Activated CD4-positive, CD25-positive, alpha-beta regulatory T cell treated with anti-CD3 and anti-CD28 coated beads, Interleukin-2, amount 50 U/mL, for 72 hours (primary cell): ENCODE data around the gene TPSB2.

Experiments used
- DNase-seq: peaks from one replicate; pipeline ENCODE4 v3.0.0; 2021

The TPSB2 gene

DNA sequence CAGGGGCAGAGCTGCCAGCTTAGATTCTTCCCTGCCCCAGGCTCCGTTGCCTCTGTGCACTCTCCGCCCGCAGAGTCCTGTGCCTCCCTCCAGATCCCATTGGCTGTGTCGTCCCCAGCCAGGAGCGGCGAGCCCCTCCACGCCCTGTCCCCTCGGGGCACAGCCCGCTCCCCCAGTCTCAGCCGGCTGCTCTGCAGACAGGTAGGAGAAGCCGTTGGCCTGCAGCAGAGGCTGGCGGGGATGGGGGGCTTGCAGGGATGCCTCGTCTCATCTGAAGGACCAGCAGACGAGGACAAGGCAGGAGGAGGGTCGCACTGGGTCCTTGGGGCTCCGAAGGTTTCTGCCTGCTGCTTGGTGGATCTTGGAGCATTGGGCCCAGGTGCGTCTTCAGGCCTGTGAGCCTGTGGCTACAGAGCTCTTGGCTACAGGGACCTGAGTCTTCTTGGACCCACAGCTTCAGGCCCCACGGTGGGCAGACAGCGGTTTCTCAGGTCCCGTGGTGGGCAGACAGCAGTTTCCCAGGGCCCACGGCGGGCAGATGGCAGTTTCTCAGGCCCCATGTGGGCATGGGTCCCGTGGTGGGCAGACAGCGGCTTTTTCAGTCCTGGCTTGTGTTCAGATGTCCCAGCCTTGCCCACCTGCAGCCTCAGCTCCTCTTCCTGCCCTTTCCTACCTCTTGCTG is 10.9 kb downstream of the TPSB2 start:
- DNase-seq, result no peak

DNA sequence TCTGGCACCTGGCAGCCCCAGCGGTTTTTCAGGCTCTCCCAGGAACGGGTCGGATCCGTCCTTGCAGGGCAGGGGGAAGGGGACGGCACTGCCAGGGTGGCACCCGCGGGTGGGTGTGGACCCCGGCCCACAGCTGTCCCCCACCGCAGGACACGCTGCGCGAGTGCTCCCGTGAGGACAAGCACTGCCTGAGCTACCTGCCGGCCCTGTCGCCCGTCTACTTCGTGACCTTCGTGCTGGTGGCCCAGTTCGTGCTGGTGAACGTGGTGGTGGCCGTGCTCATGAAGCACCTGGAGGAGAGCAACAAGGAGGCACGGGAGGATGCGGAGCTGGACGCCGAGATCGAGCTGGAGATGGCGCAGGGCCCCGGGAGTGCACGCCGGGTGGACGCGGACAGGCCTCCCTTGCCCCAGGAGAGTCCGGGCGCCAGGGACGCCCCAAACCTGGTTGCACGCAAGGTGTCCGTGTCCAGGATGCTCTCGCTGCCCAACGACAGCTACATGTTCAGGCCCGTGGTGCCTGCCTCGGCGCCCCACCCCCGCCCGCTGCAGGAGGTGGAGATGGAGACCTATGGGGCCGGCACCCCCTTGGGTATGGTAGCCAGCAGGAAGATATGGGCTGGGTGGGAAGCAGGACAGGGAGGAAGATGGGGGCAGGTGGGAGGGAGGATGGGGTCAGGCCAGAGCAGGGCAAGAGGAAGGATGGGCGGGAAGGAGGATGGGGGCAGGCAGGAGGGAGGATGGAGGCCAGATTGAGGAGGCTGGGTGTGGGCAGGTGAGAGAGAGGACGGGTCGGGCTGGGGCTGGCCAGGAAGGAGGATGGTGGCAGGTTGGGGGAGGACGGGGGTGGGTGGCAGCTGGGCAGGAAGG is 11.7 kb downstream of the TPSB2 start:
- no peak for DNase-seq

- DNase-seq, result no peak
These were observed 12.5 kb downstream of the TPSB2 start for GRCh38 chr16:1217526-1217925.

GRCh38 chr16:1216681-1217400 is 13.1 kb downstream of the TPSB2 start:
- DNase-seq, result no peak

DNA sequence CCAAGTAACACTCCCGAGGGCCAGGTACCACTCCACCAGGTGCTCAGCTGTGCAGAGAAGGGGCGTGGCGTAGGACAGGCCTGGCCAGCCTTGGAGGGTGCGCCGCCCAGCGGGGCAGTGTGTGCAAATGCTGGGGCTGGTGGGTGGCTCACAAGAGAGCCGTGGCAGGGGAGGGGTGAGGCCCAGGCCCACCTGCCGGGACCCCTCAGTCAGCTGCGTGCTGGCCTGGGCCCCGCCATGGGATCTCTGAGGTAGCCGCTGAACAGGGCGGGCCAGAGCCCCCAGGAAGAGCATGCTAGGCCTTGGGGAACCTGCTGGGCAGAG is 13.7 kb downstream of the TPSB2 start:
- no peak for DNase-seq

DNA sequence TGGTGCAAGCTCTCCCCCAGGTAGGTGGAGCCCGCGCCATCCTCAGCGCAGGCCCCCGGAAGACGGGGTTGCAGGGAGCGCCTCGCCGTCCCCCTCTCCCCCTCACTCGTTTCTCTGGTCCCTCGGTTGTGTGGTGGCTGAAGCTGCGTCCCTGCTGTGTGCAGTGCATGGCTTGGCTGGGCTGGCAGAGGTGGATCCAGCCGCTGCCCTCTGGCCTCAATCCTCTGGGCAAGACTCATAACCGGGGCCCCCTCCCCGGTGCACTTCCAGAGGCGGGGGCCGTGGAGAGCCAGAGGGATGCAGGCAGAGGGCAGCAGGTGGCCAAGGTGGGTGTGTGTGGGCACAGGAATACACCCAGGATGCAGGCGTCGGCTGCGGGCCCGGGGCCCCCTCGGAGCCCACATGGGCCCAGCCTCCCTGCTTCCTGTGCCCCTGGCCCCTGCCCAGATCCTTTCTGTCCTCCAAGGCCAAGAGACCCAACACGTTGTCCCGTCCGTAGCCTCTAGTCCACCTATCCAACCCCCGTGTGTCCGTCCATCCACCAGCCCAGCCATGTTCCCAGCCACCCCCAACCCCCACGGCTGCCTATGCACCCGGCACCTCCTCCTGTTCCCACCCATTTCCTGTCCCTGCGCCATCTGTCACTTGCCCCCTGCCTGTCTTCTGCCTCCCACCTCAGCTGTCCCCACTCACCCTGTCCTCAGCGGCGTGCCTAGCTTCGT is 14.2 kb downstream of the TPSB2 start:
- no peak for DNase-seq

DNA sequence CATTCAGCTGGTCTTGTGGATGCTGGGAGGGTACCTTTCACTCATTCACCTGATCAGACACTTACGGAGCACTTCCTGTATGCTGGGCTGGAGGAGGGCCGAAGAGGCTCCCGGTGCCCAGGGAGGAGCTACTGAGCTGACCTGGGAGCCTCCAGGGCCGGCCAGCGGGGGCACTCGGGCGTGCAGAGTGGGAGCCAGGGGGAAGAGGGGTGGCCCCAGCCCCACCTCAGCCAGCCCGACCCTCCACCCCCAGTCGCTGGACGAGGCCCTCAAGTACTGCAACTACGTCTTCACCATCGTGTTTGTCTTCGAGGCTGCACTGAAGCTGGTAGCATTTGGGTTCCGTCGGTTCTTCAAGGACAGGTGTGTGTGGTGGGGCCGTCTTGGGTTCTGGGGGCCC is 15.3 kb downstream of the TPSB2 start:
- DNase-seq, result no peak

GRCh38 chr16:1213796-1214372 is 16.1 kb downstream of the TPSB2 start:
- DNase-seq, result no peak

GRCh38 chr16:1213231-1213630 is 16.8 kb downstream of the TPSB2 start:
- DNase-seq, result no peak

- DNase-seq, result no peak
These were observed 17.3 kb downstream of the TPSB2 start for GRCh38 chr16:1212616-1213194.

DNA sequence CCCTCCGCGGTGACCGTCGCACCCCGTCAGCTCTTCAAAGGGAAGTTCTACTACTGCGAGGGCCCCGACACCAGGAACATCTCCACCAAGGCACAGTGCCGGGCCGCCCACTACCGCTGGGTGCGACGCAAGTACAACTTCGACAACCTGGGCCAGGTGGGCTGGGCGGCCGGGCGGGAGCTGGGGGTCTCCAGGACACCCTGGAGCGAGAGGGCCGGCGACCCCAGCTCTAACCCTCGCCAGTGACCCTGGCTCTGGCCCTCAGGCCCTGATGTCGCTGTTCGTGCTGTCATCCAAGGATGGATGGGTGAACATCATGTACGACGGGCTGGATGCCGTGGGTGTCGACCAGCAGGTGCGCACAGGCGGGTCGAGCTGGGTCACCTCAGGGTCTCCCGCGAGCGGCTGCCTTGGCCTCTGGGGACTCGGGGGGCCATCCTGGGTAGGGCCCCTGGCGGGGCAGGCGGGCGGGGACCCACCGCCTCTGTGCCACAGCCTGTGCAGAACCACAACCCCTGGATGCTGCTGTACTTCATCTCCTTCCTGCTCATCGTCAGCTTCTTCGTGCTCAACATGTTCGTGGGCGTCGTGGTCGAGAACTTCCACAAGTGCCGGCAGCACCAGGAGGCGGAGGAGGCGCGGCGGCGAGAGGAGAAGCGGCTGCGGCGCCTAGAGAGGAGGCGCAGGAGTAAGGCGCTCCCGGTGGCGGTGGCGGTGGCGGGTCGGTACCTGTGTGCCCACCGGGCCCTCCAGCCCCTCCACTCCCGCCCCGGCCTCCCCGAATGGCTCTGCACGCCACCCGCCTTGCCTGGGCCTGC is 18.3 kb downstream of the TPSB2 start:
- DNase-seq, result no peak

DNA sequence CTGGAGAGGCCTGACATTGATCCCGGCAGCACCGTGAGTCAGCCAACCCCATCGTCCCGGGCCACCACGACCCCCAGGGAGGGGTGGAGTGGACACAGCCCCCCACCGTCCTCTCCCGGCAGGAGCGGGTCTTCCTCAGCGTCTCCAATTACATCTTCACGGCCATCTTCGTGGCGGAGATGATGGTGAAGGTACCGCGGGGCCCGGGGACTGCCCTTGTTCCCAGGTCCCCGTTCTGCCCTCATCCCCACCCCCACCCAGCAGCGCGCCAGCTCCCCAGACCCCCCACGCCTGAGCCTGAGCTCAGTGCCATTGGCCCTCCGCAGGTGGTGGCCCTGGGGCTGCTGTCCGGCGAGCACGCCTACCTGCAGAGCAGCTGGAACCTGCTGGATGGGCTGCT is 19.5 kb downstream of the TPSB2 start:
- DNase-seq, result no peak

GRCh38 chr16:1209081-1209480 is 20.9 kb downstream of the TPSB2 start:
- no peak for DNase-seq

DNA sequence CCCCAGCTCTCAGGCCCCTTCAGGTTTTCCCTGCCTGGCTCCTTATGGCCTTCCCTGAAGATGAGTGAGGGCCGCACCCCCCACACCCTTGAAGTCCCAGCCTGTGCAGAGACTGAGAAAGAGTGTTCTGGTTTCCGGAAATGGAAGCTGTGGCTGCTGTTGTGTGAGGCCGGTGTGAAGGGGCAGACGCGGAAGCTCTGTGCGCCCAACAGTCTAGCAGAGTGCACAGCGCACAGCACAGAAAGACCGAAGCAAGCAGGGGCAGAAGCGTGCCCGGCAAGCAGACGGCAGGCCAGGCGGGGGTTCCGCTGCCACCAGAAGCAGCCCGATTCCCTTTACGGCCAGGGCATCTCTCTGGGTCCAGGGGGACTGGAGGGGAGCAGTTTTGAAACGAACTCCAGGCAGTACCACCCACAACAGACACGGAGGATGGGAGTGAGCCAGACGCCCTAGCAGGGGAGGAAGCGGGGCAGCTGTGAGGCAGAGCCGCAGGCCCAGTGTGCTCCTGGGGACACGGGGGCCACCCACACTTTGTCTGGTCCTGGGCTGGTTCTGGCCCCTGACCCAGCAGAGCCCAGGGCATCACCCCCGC is 21.6 kb downstream of the TPSB2 start:
- DNase-seq, result no peak

DNA sequence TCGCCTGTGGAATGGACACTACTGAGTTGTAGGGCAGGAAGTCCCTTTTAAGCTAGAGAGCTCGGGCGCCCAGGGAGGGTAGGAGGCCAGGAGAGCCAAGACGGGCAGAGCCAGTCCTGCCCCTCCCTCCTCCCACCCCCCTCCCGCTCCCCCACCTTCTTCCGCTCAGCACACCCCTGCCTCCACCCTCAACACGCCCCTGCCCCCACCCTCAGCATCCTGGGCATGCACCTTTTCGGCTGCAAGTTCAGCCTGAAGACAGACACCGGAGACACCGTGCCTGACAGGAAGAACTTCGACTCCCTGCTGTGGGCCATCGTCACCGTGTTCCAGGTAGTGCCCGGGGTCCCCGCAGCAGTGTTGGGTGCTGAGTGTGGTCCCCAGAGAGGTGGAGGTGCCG is 23.2 kb downstream of the TPSB2 start:
- DNase-seq, result no peak

DNA sequence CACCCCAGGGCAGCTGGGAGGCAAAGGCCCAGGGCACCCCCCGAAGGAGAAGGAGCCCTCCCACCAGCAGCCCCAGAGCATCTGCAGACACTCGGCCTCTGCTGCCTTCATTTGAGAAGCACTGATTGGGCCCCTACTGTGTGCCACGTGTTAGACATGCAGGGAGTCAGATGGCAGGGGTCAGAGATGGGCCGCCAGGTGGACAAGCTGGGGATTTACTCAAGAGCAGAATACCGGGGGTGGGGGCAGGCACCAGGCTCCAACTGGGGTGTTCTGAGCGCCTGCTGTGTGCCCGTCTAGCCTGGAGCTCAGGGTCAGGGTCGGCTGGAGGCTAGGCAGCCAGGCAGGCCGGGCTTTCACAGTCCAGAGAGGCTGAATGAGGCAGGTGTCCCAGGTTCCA is 23.7 kb downstream of the TPSB2 start:
- DNase-seq, result no peak

- no peak for DNase-seq
These were observed 25.1 kb downstream of the TPSB2 start for GRCh38 chr16:1204933-1205332.

DNA sequence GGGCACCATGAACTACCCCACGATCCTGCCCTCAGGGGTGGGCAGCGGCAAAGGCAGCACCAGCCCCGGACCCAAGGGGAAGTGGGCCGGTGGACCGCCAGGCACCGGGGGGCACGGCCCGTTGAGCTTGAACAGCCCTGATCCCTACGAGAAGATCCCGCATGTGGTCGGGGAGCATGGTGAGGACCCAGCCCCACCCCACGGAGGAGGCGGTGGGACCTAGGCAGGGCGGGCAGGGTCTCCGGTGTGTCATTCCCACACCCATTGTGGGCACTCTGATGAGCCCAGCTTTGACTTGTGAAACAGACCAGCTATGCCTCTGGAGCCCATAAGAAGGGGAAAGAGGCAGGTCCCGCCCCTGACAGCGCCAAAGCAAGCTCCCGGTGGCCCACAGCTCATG is 27.7 kb downstream of the TPSB2 start:
- DNase-seq, result no peak

DNA sequence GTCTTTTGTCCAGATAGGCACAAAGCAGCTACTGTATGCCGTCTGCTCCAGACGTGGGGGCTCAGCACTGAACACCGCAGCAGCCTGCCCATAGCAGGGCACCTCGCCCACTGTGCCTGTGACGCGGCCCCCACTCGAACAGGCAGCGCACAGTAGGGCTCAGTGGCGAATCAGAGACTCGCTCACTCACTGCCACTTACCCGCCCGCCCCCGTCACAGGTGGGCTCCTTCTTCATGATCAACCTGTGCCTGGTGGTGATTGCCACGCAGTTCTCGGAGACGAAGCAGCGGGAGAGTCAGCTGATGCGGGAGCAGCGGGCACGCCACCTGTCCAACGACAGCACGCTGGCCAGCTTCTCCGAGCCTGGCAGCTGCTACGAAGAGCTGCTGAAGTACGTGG is 28.5 kb downstream of the TPSB2 start:
- DNase-seq, result no peak

DNA sequence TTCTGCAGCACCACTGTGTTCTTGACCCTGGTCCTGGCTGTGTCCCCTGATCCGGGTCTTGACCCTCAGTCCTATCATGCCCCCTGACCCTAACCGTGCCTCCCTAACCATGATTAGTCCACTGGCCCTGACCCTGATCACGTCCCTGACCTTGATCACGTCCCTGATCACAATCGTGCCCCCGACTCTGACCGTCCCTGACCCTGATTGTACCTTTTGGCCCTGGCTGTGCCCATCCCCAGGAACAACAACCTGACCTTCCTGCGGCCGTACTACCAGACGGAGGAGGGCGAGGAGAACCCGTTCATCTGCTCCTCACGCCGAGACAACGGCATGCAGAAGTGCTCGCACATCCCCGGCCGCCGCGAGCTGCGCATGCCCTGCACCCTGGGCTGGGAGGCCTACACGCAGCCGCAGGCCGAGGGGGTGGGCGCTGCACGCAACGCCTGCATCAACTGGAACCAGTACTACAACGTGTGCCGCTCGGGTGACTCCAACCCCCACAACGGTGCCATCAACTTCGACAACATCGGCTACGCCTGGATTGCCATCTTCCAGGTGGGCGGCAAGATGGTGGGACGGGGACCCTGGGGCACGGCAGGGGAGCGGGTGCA is 29.9 kb downstream of the TPSB2 start:
- DNase-seq, result no peak
